DOHH2 (cell line): ENCODE measurements around the gene ABTB1.

Experiments used
- EZH2phosphoT487 ChIP-seq: fragments of 200-600 bp; sonication (generic); IDR thresholded peaks from 2 replicates; pipeline ENCODE4 v1.6.1; 2017; ENCODE audit warnings: borderline replicate concordance, mild to moderate bottlenecking, antibody characterized with exemption, low read length, moderate library complexity, mixed read lengths
- TF ChIP-seq, protein P1 (sequence below): fragments of 200-600 bp; sonication (generic); IDR thresholded peaks from one replicate; pipeline ENCODE4 v1.5.1; 2014; ENCODE audit warnings: antibody characterized with exemption, mild to moderate bottlenecking, low read depth, low read length; ENCODE audit not compliant: poor library complexity, severe bottlenecking

DNA sequence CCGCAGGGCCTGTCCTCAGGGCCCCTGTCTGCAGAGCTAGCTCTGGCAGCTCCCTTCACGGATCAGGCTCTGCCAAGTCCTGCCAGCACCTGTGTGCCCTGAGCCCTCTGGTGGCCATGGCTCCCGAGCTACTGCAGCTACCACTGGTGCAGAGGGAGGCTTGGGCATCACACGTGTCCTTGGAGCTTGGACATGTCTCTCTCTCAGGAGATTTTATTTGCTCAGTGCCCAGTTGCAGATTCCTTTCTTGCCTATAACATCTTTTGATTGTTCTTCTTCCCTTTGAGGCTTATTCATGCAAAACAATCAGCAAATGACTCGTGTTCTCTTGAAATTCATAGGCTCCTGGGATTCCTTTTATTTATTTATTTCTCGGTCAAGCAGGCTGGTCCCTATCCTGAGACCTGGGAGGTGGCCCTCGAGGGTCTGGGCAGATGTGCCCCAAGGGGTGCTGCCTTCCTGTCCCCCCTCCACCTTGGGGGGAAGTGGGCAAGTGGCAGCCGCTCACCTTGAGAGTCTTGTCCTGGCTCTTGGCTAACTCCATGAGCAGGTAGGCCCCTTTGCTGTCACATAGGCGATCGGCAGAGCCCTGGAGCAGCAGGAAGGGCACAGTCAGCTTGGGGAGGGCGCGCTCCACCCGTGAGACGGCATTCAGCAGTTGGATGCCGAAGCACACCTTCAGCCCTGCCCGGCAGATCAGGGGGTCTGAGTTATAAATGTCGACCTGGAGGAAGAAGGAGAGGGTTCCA, 21.9 kb downstream of the ABTB1 start:
- TF ChIP-seq, protein P1, sequence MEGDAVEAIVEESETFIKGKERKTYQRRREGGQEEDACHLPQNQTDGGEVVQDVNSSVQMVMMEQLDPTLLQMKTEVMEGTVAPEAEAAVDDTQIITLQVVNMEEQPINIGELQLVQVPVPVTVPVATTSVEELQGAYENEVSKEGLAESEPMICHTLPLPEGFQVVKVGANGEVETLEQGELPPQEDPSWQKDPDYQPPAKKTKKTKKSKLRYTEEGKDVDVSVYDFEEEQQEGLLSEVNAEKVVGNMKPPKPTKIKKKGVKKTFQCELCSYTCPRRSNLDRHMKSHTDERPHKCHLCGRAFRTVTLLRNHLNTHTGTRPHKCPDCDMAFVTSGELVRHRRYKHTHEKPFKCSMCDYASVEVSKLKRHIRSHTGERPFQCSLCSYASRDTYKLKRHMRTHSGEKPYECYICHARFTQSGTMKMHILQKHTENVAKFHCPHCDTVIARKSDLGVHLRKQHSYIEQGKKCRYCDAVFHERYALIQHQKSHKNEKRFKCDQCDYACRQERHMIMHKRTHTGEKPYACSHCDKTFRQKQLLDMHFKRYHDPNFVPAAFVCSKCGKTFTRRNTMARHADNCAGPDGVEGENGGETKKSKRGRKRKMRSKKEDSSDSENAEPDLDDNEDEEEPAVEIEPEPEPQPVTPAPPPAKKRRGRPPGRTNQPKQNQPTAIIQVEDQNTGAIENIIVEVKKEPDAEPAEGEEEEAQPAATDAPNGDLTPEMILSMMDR, result peak; percentile 49
- TF ChIP-seq EZH2phosphoT487, result no peak
